ENCODE results near the gene PRSS12. TPM values are rescaled to one million over a fixed set of nuclear protein-coding genes. Genes with fewer than 3 reads are reported as not detected.

PRSS12 gene
- total and polyA plus RNA-seq, 7 donors: 0.28 to 16.1 (median 1.3) TPM

- intact Hi-C loops (cut with DNase I): no loop called here
- no peak for TF ChIP-seq POLR2AphosphoS5 (IDR thresholded peaks at IDR 0.05)
- TF ChIP-seq EP300 (IDR thresholded peaks at IDR 0.05): no peak
- TF ChIP-seq CTCF (IDR thresholded peaks at IDR 0.05): no peak
- TF ChIP-seq POLR2A (IDR thresholded peaks at IDR 0.05): no peak
- Histone ChIP-seq H3K36me3 (no peaks in the 10 kb centered on the region), H3K27me3 (no peaks in the 10 kb centered on the region), H3K4me1 (peaks cover 0 to 9% (median 0%) of the 10 kb centered on the region in 4 donors), H3K27ac (no peak overlapping the region), H3K9me3 (no peaks in the 10 kb centered on the region), H3K4me3 (no peak overlapping the region)
- no peak for DNase-seq
- 97 to 99% methylated on average over 3 of the region's 3 CpGs for WGBS, 2 donors
Measured at GRCh38 chr4:118264096-118264495, 88.7 kb downstream of the PRSS12 start.

- Histone ChIP-seq H3K27ac (no peak overlapping the region), H3K4me1 (peaks cover 0 to 3% (median 0%) of the 10 kb centered on the region in 4 donors), H3K9me3 (no peaks in the 10 kb centered on the region), H3K4me3 (no peak overlapping the region), H3K36me3 (no peaks in the 10 kb centered on the region), H3K27me3 (no peaks in the 10 kb centered on the region)
- 94 to 95% methylated on average over 2 of the region's 2 CpGs for WGBS, 2 donors
- no peak for DNase-seq
- no peak for TF ChIP-seq EP300 (IDR thresholded peaks at IDR 0.05)
- TF ChIP-seq POLR2AphosphoS5 (IDR thresholded peaks at IDR 0.05): no peak
- no peak for TF ChIP-seq CTCF (IDR thresholded peaks at IDR 0.05)
- no peak for TF ChIP-seq POLR2A (IDR thresholded peaks at IDR 0.05)
- intact Hi-C loops (cut with DNase I): no loop called here
Measured at GRCh38 chr4:118260309-118260708, 92.5 kb downstream of the PRSS12 start.

DNA sequence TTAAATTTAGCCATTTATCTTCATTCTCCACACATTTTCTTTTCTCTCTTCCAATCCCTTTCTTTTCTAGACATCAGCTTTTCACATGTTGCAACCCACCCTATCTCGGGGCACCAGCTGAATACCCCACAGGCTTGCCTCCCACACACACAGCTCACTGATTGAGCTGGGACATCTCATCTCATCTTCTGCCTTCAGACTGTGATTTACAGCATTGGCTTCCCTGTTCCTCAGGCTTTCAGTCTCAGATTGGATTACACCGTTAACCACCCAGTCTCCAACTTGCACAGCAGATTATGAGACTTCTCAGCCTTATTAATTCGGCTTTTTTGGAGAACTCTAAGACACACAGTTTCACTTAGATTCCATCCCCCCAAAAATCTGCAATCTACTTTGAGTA lies 93.7 kb downstream of the PRSS12 start:
- H3K4me1 ChIP-seq: no peaks in the 10 kb centered on the region
- intact Hi-C loops (cut with DNase I): no loop called here
- no peaks in the 10 kb centered on the region for H3K27me3 ChIP-seq
- H3K27ac ChIP-seq: no peak overlapping the region
- 90 to 95% methylated on average over 3 of the region's 3 CpGs for WGBS, 2 donors
- no peak overlapping the region for H3K4me3 ChIP-seq
- H3K9me3 ChIP-seq: no peaks in the 10 kb centered on the region
- TF ChIP-seq POLR2AphosphoS5 (IDR thresholded peaks at IDR 0.05): no peak
- TF ChIP-seq POLR2A (IDR thresholded peaks at IDR 0.05): no peak
- TF ChIP-seq EP300 (IDR thresholded peaks at IDR 0.05): no peak
- TF ChIP-seq CTCF (IDR thresholded peaks at IDR 0.05): no peak
- DNase-seq: no peak
- no peaks in the 10 kb centered on the region for H3K36me3 ChIP-seq

DNA sequence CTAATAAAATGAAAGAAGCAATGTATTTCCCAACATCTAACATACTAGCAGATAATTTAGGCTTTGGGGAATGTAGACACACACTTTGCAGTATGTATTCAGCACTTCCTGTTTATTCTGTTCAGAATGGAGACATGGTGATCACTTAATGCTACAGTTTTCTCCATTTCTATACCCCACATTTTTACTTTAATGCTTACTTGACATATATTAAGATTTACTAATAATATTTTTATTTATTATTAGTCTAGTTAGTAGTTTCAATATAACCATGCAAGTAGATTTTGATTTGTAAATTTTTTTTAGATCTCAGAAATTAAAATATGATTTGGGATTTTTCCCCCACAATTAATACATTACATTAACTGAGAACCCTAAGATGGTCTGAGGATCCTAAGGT lies 98.4 kb downstream of the PRSS12 start:
- Histone ChIP-seq H3K27me3 (no peaks in the 10 kb centered on the region), H3K4me1 (no peaks in the 10 kb centered on the region), H3K27ac (no peak overlapping the region), H3K9me3 (peaks cover 0 to 5% (median 0%) of the 10 kb centered on the region in 4 donors), H3K36me3 (no peaks in the 10 kb centered on the region), H3K4me3 (no peak overlapping the region)
- intact Hi-C loops (cut with DNase I): no loop called here
- no peak for DNase-seq
- TF ChIP-seq CTCF (IDR thresholded peaks at IDR 0.05) (no peak), POLR2A (IDR thresholded peaks at IDR 0.05) (no peak), EP300 (IDR thresholded peaks at IDR 0.05) (no peak), POLR2AphosphoS5 (IDR thresholded peaks at IDR 0.05) (no peak)

DNA sequence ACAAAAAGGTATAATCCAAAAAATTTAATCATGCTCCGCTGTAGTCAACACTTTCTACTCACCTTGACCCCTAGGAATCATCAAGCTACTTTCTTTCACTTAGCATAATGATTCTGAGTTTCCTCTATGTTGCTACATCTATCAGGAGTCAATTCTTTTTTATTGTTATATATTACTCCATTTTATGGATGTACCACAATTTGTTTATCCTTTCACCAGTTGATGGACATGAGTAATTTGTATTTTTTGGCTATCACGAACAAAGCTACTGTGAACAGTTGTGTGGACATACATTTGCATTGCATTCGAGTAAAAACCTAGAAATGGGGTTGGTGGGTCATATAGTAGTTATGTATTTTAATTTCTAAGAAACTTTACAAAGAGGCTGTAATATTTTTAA lies 102.9 kb downstream of the PRSS12 start:
- peaks cover 0 to 5% (median 0%) of the 10 kb centered on the region in 4 donors for H3K9me3 ChIP-seq
- 96 to 97% methylated on average over 3 of the region's 3 CpGs for WGBS, 2 donors
- H3K4me3 ChIP-seq: no peak overlapping the region
- no peaks in the 10 kb centered on the region for H3K4me1 ChIP-seq
- no peak overlapping the region for H3K27ac ChIP-seq
- intact Hi-C loops (cut with DNase I): no loop called here
- DNase-seq: no peak
- TF ChIP-seq POLR2AphosphoS5 (IDR thresholded peaks at IDR 0.05) (no peak), CTCF (IDR thresholded peaks at IDR 0.05) (no peak), EP300 (IDR thresholded peaks at IDR 0.05) (no peak), POLR2A (IDR thresholded peaks at IDR 0.05) (no peak)
- H3K27me3 ChIP-seq: no peaks in the 10 kb centered on the region
- H3K36me3 ChIP-seq: no peaks in the 10 kb centered on the region
